NT2/D1 (cell line): Measurements from ENCODE around the gene CD300E.

Experiments
- DNase-seq: peaks from one replicate; pipeline ENCODE4 v3.0.0-alpha.2; 2011; ENCODE audit warnings: low read depth, low spot score
- H3K27me3 ChIP-seq: 2 replicates; pipeline ENCODE4 v1.6.0; 2011; ENCODE audit warnings: mild to moderate bottlenecking; ENCODE audit not compliant: insufficient read length, insufficient read depth
- H3K36me3 ChIP-seq: 2 replicates; pipeline ENCODE4 v1.6.1; 2011; ENCODE audit warnings: mild to moderate bottlenecking, low read length, mixed read lengths; ENCODE audit not compliant: insufficient read depth, insufficient read length
- H3K4me1 ChIP-seq: 2 replicates; pipeline ENCODE4 v1.5.1; 2011; ENCODE audit not compliant: insufficient read depth, insufficient read length
- H3K4me3 ChIP-seq: 2 replicates; pipeline ENCODE4 v1.5.1; 2011; ENCODE audit warnings: low read depth; ENCODE audit not compliant: insufficient read length
- H3K9ac ChIP-seq: 2 replicates; pipeline ENCODE4 v1.6.0; 2011; ENCODE audit warnings: low read depth; ENCODE audit not compliant: insufficient read length
- H3K9me3 ChIP-seq: 2 replicates; pipeline ENCODE4 v1.5.1; 2011; ENCODE audit warnings: mild to moderate bottlenecking, low read length; ENCODE audit not compliant: insufficient read depth
- SUZ12 ChIP-seq: IDR thresholded peaks from 2 replicates; pipeline ENCODE4 v1.6.1; 2011; ENCODE audit not compliant: insufficient read length, insufficient read depth; ENCODE audit errors: extremely low read depth
- YY1 ChIP-seq: IDR thresholded peaks from 2 replicates; pipeline ENCODE4 v1.6.1; 2011; ENCODE audit not compliant: insufficient read length, insufficient read depth
- ZNF274 ChIP-seq: IDR thresholded peaks from 2 replicates; pipeline ENCODE4 v1.6.1; 2011; ENCODE audit warnings: mild to moderate bottlenecking, low read depth, low read length

The CD300E gene

GRCh38 chr17:74652020-74652419 lies 28.5 kb upstream of the CD300E start:
- no peak for DNase-seq
- H3K9me3 ChIP-seq: no peaks in the 10 kb centered on the region
- no peak overlapping the region for H3K9ac ChIP-seq
- TF ChIP-seq ZNF274 (no peak), YY1 (no peak), SUZ12 (no peak)
- peaks cover 59% of the 10 kb centered on the region for H3K27me3 ChIP-seq
- H3K36me3 ChIP-seq: no peaks in the 10 kb centered on the region
- H3K4me3 ChIP-seq: no peak overlapping the region
- no peaks in the 10 kb centered on the region for H3K4me1 ChIP-seq

- Histone ChIP-seq H3K9me3 (no peaks in the 10 kb centered on the region), H3K4me3 (no peak overlapping the region), H3K4me1 (no peaks in the 10 kb centered on the region), H3K9ac (no peak overlapping the region), H3K36me3 (no peaks in the 10 kb centered on the region), H3K27me3 (peaks cover 50% of the 10 kb centered on the region)
- no peak for TF ChIP-seq SUZ12
- TF ChIP-seq YY1: no peak
- no peak for TF ChIP-seq ZNF274
- DNase-seq: no peak
Observed at GRCh38 chr17:74649909-74650308, 26.4 kb upstream of the CD300E start.

GRCh38 chr17:74647871-74648672 lies 24.5 kb upstream of the CD300E start:
- Histone ChIP-seq H3K36me3 (no peaks in the 10 kb centered on the region), H3K4me3 (no peak overlapping the region), H3K4me1 (no peaks in the 10 kb centered on the region), H3K27me3 (peaks cover 43% of the 10 kb centered on the region), H3K9me3 (no peaks in the 10 kb centered on the region), H3K9ac (no peak overlapping the region)
- DNase-seq: no peak
- TF ChIP-seq YY1: no peak
- TF ChIP-seq SUZ12: no peak
- TF ChIP-seq ZNF274: no peak

- no peaks in the 10 kb centered on the region for H3K4me1 ChIP-seq
- TF ChIP-seq ZNF274: no peak
- TF ChIP-seq SUZ12: no peak
- no peak for TF ChIP-seq YY1
- H3K36me3 ChIP-seq: no peaks in the 10 kb centered on the region
- no peak overlapping the region for H3K9ac ChIP-seq
- peaks cover 25% of the 10 kb centered on the region for H3K27me3 ChIP-seq
- no peak for DNase-seq
- H3K9me3 ChIP-seq: no peaks in the 10 kb centered on the region
- no peak overlapping the region for H3K4me3 ChIP-seq
Observed at GRCh38 chr17:74646231-74646630, 22.7 kb upstream of the CD300E start.

- H3K36me3 ChIP-seq: no peaks in the 10 kb centered on the region
- no peak for TF ChIP-seq SUZ12
- TF ChIP-seq ZNF274: no peak
- TF ChIP-seq YY1: no peak
- peaks cover 20% of the 10 kb centered on the region for H3K27me3 ChIP-seq
- H3K9me3 ChIP-seq: no peaks in the 10 kb centered on the region
- no peak overlapping the region for H3K4me3 ChIP-seq
- DNase-seq: no peak
- H3K9ac ChIP-seq: no peak overlapping the region
- no peaks in the 10 kb centered on the region for H3K4me1 ChIP-seq
Observed at GRCh38 chr17:74645010-74645409, 21.5 kb upstream of the CD300E start.

- Histone ChIP-seq H3K4me1 (no peaks in the 10 kb centered on the region), H3K4me3 (no peak overlapping the region), H3K9ac (no peak overlapping the region), H3K27me3 (peaks cover 17% of the 10 kb centered on the region), H3K9me3 (no peaks in the 10 kb centered on the region), H3K36me3 (no peaks in the 10 kb centered on the region)
- TF ChIP-seq SUZ12 (no peak), YY1 (no peak), ZNF274 (no peak)
- no peak for DNase-seq
Observed at GRCh38 chr17:74644419-74644818, 20.9 kb upstream of the CD300E start.

GRCh38 chr17:74643826-74644225 lies 20.3 kb upstream of the CD300E start:
- Histone ChIP-seq H3K4me1 (no peaks in the 10 kb centered on the region), H3K9ac (no peak overlapping the region), H3K27me3 (peaks cover 17% of the 10 kb centered on the region), H3K9me3 (no peaks in the 10 kb centered on the region), H3K4me3 (no peak overlapping the region), H3K36me3 (no peaks in the 10 kb centered on the region)
- no peak for DNase-seq
- no peak for TF ChIP-seq SUZ12
- no peak for TF ChIP-seq ZNF274
- no peak for TF ChIP-seq YY1
